A549 (cell line): ENCODE measurements around the gene NRXN2.

Source experiments
- BHLHE40 ChIP-seq: IDR thresholded peaks from 2 replicates; pipeline ENCODE4 v1.6.1; 2012; ENCODE audit warnings: low read depth, low read length, inconsistent platforms
- CBX2 ChIP-seq: fragments of 200-600 bp; sonication (generic); IDR thresholded peaks from 2 replicates; pipeline ENCODE4 v1.6.1; 2016; ENCODE audit warnings: low read depth, mild to moderate bottlenecking, borderline replicate concordance
- CTCF ChIP-seq: fragments of >200 bp; sonication (Bioruptor Twin); formaldehyde crosslinking; IDR thresholded peaks from 3 replicates; pipeline ENCODE4 v1.5.1; 2016
- NFE2L2 ChIP-seq: fragments of 150-350 bp; conservative IDR thresholded peaks from 2 replicates; pipeline ENCODE4 v1.6.1; 2014; ENCODE audit warnings: low read length
- POLR2A ChIP-seq: IDR thresholded peaks from 2 replicates; pipeline ENCODE4 v1.6.1; 2012; ENCODE audit warnings: mild to moderate bottlenecking, low read length
- RAD21 ChIP-seq, 2 experiments: fragments of >200 bp in 1 of 2; sonication (Bioruptor Twin) in 1 of 2; formaldehyde crosslinking in 1 of 2; IDR thresholded peaks in 1 of 2; conservative IDR thresholded peaks in 1 of 2; 2 replicates in 1 of 2; 3 replicates in 1 of 2; pipeline ENCODE4 v1.6.1; 2012 to 2018; ENCODE audit warnings: inconsistent platforms in 1 of 2
- RFX5 ChIP-seq: fragments of 450-650 bp; IDR thresholded peaks from 2 replicates; pipeline ENCODE4 v1.7.1; 2014; ENCODE audit warnings: antibody characterized with exemption, mild to moderate bottlenecking, moderate library complexity
- SMC3 ChIP-seq: fragments of >200 bp; sonication (Bioruptor Twin); formaldehyde crosslinking; IDR thresholded peaks from 3 replicates; pipeline ENCODE4 v1.6.1; 2018; ENCODE audit warnings: inconsistent platforms

GRCh38 chr11:64628596-64628995, 94.4 kb downstream of the NRXN2 start:
- no peak for TF ChIP-seq CTCF
- no peak for TF ChIP-seq NFE2L2
- no peak for TF ChIP-seq RFX5
- no peak for TF ChIP-seq POLR2A
- no peak for TF ChIP-seq BHLHE40
- no peak for TF ChIP-seq CBX2
- no peak for TF ChIP-seq SMC3
- TF ChIP-seq RAD21 (conservative IDR thresholded peaks at IDR 0.05 in 1 of 2, IDR thresholded peaks at IDR 0.05 in 1 of 2), result no peak
